Fibroblast of pulmonary artery (primary cell): ENCODE measurements around the gene COL21A1.

Experiments
- DNase-seq: peaks from one replicate; pipeline ENCODE4 v3.0.0-alpha.2; 2010; ENCODE audit warnings: low read depth
- H3K4me3 ChIP-seq: replicated peaks from 2 replicates; pipeline ENCODE4 v1.5.1; 2011; ENCODE audit warnings: low read depth, mild to moderate bottlenecking, control low read depth, low read length, moderate library complexity
- TF ChIP-seq, protein P1 (sequence below): IDR thresholded peaks from 2 replicates; pipeline ENCODE4 v1.5.1; 2011; ENCODE audit warnings: mild to moderate bottlenecking, control low read depth, low read length, inconsistent platforms; ENCODE audit errors: missing control alignments

COL21A1 gene

DNA sequence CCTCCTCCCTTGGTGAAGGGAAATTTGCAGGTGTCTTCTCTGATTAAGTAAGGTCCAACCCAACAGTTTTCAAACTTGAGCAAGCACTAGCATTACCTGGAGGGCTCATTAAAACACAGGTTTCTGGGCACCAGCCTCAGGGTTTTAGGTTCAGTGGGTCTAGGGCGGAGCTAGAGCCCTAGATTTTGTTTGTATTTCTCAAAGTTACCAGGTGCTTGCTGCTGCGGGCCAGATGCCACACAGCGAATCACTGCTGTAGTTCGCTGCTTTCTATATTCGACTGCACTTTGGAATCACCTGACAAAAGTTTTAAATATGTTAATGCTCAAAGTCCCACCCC lies 869 bp downstream of the COL21A1 start:
- TF ChIP-seq, protein P1, sequence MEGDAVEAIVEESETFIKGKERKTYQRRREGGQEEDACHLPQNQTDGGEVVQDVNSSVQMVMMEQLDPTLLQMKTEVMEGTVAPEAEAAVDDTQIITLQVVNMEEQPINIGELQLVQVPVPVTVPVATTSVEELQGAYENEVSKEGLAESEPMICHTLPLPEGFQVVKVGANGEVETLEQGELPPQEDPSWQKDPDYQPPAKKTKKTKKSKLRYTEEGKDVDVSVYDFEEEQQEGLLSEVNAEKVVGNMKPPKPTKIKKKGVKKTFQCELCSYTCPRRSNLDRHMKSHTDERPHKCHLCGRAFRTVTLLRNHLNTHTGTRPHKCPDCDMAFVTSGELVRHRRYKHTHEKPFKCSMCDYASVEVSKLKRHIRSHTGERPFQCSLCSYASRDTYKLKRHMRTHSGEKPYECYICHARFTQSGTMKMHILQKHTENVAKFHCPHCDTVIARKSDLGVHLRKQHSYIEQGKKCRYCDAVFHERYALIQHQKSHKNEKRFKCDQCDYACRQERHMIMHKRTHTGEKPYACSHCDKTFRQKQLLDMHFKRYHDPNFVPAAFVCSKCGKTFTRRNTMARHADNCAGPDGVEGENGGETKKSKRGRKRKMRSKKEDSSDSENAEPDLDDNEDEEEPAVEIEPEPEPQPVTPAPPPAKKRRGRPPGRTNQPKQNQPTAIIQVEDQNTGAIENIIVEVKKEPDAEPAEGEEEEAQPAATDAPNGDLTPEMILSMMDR = no peak
- DNase-seq = no peak
- no peak overlapping the region for H3K4me3 ChIP-seq

DNA sequence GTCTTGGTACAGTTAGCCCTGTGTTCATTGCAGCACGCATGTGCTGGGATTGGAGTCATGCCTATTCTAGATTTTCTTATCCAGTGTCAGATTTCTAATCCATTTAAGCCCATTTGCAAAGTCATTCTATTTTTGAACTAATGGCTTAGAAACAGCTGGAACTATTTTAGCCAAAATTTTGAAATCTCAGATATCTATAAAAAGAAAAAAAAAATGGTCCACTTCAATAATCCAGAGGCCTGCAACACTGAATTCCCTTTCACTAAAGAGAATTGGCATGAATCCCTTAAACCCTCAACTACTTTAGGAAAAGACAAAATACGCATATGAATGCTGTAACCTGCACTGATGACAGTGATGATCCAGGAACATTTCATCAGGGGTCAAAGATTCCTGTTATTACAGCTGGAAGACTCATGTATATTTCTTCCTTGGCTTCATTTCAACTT lies 1.5 kb downstream of the COL21A1 start:
- DNase-seq = peak; percentile 36
- no peak overlapping the region for H3K4me3 ChIP-seq
- TF ChIP-seq, protein P1 = no peak

DNA sequence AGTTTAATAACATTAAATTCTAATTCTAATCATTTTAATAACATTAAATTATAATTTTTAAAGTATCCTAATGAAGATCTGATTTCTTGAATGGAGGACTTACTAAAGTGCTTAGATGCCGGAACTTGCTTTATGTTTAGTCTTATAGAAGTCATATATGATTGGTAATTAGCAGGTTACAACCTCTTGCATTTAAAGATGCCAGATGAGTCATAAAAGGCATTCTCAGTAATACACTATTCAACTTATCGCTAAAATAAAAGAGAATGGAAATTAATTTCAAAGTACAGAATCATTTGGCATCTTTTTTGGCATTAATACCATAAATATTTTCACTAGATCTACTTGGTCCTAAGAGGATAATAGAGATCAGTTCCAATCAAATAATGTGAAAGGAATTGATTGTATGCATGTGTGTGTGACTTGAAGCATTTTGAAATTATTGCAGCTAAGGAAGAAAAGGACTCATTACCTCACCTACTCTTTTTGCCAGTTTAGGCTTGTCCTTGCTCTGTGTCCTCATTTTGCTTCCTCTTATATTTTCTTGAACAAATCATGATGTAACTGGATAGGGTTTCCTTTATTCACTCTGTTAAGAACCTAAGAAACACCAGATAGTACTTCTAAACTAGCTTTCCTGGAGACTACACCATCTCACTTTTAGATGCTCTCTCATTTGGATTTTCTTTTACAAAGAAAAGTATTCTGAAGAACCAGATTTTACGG lies 2.7 kb downstream of the COL21A1 start:
- H3K4me3 ChIP-seq = no peak overlapping the region
- TF ChIP-seq, protein P1 = no peak
- no peak for DNase-seq

DNA sequence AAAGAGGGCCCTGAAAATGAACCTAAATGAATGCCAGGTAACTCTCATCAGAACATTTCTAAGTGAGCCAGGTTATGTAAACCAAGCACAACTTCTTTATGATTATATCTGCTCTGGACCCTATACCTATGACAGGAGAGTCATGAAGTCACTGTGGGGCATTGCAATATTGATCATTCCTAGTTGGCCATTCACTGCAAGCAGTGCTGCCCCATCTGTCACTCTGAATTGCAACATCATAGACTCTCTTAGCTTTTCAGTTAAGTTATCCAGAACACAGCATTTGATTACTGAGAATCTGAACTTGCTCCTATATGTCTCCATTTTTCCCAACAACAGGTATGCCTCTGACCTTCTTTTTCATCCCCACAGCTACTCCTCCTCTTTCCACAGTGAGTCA lies 3.3 kb downstream of the COL21A1 start:
- no peak overlapping the region for H3K4me3 ChIP-seq
- DNase-seq = no peak
- TF ChIP-seq, protein P1 = no peak

DNA sequence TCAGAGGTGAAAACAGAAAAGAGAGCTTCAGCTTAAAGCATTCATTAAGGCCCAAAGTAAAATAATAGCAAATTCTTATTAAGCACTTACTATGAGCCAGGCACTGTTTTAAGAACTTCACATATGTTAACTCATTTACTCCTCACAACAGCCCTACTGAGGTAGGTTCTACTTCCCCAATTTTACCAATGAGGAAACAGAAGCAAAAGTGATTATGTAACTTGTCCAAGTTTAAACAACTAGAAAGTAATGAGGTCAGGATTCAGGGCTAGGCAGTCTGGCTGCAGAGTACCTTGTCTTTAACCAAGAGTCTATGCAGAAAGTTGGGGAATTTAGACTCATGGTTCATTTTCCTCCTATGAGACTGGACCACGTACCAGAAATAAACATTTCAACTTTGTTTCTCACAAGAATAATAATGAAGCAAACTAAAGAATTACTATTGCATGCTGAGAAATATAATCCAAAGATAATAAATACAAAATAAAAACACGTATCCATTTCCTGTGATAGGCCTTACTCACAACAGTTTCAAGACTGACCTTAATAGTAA lies 3.8 kb downstream of the COL21A1 start:
- DNase-seq = no peak
- TF ChIP-seq, protein P1 = no peak

DNA sequence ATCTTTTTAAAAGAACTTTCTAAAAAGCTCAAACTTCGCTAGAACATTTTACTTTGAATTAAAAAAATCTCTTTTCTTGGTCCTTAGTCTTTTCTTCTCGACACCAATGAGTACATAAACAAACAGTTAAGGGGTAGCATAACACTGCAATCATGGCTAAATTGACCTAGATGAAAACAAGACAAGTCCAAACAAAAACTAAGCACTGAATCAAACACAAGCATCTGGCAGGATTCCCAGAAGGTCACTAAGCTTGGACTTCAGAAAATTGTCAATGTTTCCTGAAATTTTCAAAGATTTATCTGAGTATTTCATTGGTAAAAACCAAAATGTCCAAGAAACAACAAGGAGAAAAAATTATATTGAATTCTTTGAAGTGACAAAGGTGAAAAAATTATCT lies 5.0 kb downstream of the COL21A1 start:
- DNase-seq = peak; percentile 37
- TF ChIP-seq, protein P1 = no peak

More for the DNA sequence above, 3.8 kb downstream of the COL21A1 start:
- H3K4me3 ChIP-seq = no peak overlapping the region

DNA sequence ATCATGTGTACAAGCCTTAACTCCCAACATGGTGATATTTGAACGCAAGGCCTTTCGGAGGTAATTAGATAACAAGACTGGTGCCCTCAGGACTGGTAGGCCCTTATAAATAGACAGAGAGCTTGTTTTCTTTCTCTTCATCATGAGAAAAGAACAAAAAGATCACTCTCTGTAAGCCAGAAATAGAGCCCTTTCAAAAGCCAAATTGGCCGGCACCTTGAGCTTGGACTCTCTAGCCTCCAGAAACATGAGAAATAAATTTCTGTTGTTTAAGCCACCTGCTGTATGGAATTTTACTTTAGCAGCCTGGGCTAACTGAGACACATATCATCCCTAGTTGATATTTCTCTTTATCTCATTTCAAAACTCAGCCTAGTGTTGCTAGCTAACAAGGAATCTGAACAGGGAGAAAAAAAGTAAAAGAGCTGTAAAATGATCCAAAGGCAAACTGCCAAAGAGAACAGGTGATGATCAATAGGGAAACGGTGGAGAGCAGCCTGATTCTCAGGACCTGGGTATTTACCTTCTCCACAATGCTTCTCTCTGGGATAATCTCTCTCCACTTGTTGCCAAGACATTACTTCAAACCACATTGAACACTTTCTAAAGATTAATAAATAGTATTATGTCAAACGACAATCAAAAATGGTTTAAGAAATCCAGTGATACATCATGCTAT lies 6.1 kb downstream of the COL21A1 start:
- TF ChIP-seq, protein P1 = no peak
- H3K4me3 ChIP-seq = no peak overlapping the region

More for the DNA sequence above, 5.0 kb downstream of the COL21A1 start:
- H3K4me3 ChIP-seq = no peak overlapping the region

More for the DNA sequence above, 6.1 kb downstream of the COL21A1 start:
- no peak for DNase-seq
